A673 (cell line): ENCODE data around the gene HERC5.

Experiments
- EZH2 ChIP-seq: fragments of 200-600 bp; sonication (generic); IDR thresholded peaks from 2 replicates; pipeline ENCODE4 v1.6.1; 2017; ENCODE audit warnings: borderline replicate concordance, low read depth, mild to moderate bottlenecking, mixed read lengths, antibody characterized with exemption, low read length; ENCODE audit not compliant: poor library complexity, severe bottlenecking
- TF ChIP-seq, protein P1 (sequence below): fragments of 300-800, 200-600 bp; sonication (generic); conservative IDR thresholded peaks from 2 replicates; pipeline ENCODE4 v1.5.1; 2017; ENCODE audit warnings: low read depth, mild to moderate bottlenecking, antibody characterized with exemption, low read length, moderate library complexity, mixed read lengths

DNA sequence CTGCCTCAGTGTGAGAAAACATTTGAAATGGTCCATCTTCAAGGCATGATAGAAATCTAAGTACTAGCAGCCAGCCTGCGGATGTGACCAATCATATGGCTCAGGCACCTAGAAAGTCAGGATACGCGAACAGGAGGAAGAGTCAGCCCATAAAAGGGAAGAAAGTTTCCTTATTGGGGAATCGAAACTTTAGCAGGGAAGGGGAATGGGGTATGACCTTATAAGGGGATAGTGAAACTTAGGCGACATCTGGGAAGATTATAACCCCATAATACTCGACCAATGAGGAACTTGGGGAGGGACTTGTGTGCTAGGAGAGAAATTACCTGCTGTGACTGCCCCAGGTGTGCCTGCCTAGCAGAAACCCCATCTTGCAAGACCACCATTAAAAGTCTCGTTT is 92.9 kb downstream of the HERC5 start:
- no peak for TF ChIP-seq EZH2
- TF ChIP-seq, protein P1, sequence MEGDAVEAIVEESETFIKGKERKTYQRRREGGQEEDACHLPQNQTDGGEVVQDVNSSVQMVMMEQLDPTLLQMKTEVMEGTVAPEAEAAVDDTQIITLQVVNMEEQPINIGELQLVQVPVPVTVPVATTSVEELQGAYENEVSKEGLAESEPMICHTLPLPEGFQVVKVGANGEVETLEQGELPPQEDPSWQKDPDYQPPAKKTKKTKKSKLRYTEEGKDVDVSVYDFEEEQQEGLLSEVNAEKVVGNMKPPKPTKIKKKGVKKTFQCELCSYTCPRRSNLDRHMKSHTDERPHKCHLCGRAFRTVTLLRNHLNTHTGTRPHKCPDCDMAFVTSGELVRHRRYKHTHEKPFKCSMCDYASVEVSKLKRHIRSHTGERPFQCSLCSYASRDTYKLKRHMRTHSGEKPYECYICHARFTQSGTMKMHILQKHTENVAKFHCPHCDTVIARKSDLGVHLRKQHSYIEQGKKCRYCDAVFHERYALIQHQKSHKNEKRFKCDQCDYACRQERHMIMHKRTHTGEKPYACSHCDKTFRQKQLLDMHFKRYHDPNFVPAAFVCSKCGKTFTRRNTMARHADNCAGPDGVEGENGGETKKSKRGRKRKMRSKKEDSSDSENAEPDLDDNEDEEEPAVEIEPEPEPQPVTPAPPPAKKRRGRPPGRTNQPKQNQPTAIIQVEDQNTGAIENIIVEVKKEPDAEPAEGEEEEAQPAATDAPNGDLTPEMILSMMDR = no peak
